HFFc6 (cell line): ENCODE data around the gene DDHD1. TPM values are rescaled to one million over a fixed set of nuclear protein-coding genes. Genes with fewer than 3 reads are reported as not detected.

ENCODE experiments used
- DNase-seq: peaks from one replicate; pipeline ENCODE4 v3.0.0-alpha.2; 2018
- H3K27ac Mint-ChIP-seq: 2 replicates; pipeline ENCODE4 v1.8.0; 2020; ENCODE audit warnings: mild to moderate bottlenecking, mixed read lengths
- H3K27me3 Mint-ChIP-seq: 2 replicates; pipeline ENCODE4 v1.8.0; 2021; ENCODE audit warnings: mild to moderate bottlenecking, moderate library complexity, mixed read lengths; ENCODE audit not compliant: insufficient read depth
- H3K36me3 Mint-ChIP-seq: 2 replicates; pipeline ENCODE4 v1.8.0; 2021; ENCODE audit warnings: low read depth, mixed read lengths
- H3K4me1 Mint-ChIP-seq: 2 replicates; pipeline ENCODE4 v1.8.0; 2020; ENCODE audit warnings: low read depth, mixed read lengths
- H3K4me3 Mint-ChIP-seq: 2 replicates; pipeline ENCODE4 v1.8.0; 2020; ENCODE audit warnings: mild to moderate bottlenecking, moderate library complexity, mixed read lengths
- H3K9me3 Mint-ChIP-seq: 2 replicates; pipeline ENCODE4 v1.8.0; 2020; ENCODE audit warnings: mild to moderate bottlenecking, mixed read lengths
- CTCF ChIP-seq: fragments of 200-600 bp; sonication (generic); IDR thresholded peaks from 2 replicates; pipeline ENCODE4 v1.5.0; 2021; ENCODE audit warnings: antibody characterized with exemption, mild to moderate bottlenecking
- long read RNA-seq: library from polyadenylated mRNA; unstranded; transcript quantifications from one replicate; pipeline ENCODE4 v2.0.0, GENCODE V29; 2019
- total RNA-seq, 6 experiments: library from RNA; stranded (reverse); fragmentation: NEBNext Ultra II Directional; extraction: Animal tissue kit (Norgen Biotek cat#: 25700); gene quantifications; 2 replicates in 1 of 6; 3 replicates in 5 of 6; pipeline ENCODE4 v1.2.3, GENCODE V29; 2021

DDHD1 gene
- 10 to 100 TPM in 2 of 6 experiments, 1 to 10 TPM in 4; 9.1 to 10.7 (median 9.7) TPM for total RNA-seq
- long read RNA-seq, full-length matches to known transcripts, result 1 of 8 reads
- long read RNA-seq, partial matches to known transcripts, result 4 of 8 reads
- long read RNA-seq, other reads (novel, unspliced or antisense), result 3 of 8 reads

GRCh38 chr14:53152887-53153701 lies at the start of gene DDHD1:
TSS of gene DDHD1 (minus strand) at chr14:53153323. CDS start at chr14:53153098, 225 bp downstream.
- TF ChIP-seq CTCF, result no peak
- Mint-ChIP-seq H3K9me3 (no peaks in the 10 kb centered on the region), H3K36me3 (no peaks in the 10 kb centered on the region), H3K4me1 (peaks cover 37% of the 10 kb centered on the region), H3K4me3 (peak within 1 kb of the TSS; percentile 100), H3K27me3 (no peaks in the 10 kb centered on the region; the same call in 1 of the 2 replicates), H3K27ac (peak within 1 kb of the TSS; percentile 94)
- DNase-seq, result peak; percentile 29

GRCh38 chr14:53195949-53196348 lies 42.8 kb upstream of the DDHD1 start:
- no peak overlapping the region for H3K27ac Mint-ChIP-seq

GRCh38 chr14:53193193-53193592 lies 40.1 kb upstream of the DDHD1 start:
- peak; percentile 6 for DNase-seq
- no peaks in the 10 kb centered on the region for H3K36me3 Mint-ChIP-seq
- H3K9me3 Mint-ChIP-seq, result no peaks in the 10 kb centered on the region
- peaks cover 16% of the 10 kb centered on the region for H3K4me1 Mint-ChIP-seq
- no peak overlapping the region for H3K4me3 Mint-ChIP-seq
- TF ChIP-seq CTCF, result no peak
- no peak overlapping the region for H3K27ac Mint-ChIP-seq
- peaks cover 2% of the 10 kb centered on the region; the same call in 1 of the 2 replicates for H3K27me3 Mint-ChIP-seq

More at GRCh38 chr14:53195949-53196348, 42.8 kb upstream of the DDHD1 start:
- peaks cover 3% of the 10 kb centered on the region; the same call in 1 of the 2 replicates for H3K27me3 Mint-ChIP-seq
- no peak overlapping the region for H3K4me3 Mint-ChIP-seq
- H3K36me3 Mint-ChIP-seq, result no peaks in the 10 kb centered on the region
- peaks cover 16% of the 10 kb centered on the region for H3K4me1 Mint-ChIP-seq
- peaks cover 6% of the 10 kb centered on the region; the same call in 1 of the 2 replicates for H3K9me3 Mint-ChIP-seq
- no peak for TF ChIP-seq CTCF
- DNase-seq, result no peak

GRCh38 chr14:53192052-53192760 lies 39.1 kb upstream of the DDHD1 start:
- DNase-seq, result no peak
- no peak for TF ChIP-seq CTCF
- H3K36me3 Mint-ChIP-seq, result no peaks in the 10 kb centered on the region
- H3K4me3 Mint-ChIP-seq, result no peak overlapping the region
- H3K4me1 Mint-ChIP-seq, result peaks cover 16% of the 10 kb centered on the region
- peaks cover 8% of the 10 kb centered on the region for H3K27me3 Mint-ChIP-seq
- no peaks in the 10 kb centered on the region for H3K9me3 Mint-ChIP-seq
- H3K27ac Mint-ChIP-seq, result no peak overlapping the region

- Mint-ChIP-seq H3K4me1 (peaks cover 16% of the 10 kb centered on the region), H3K27me3 (peaks cover 9% of the 10 kb centered on the region), H3K4me3 (no peak overlapping the region), H3K36me3 (no peaks in the 10 kb centered on the region), H3K9me3 (no peaks in the 10 kb centered on the region), H3K27ac (no peak overlapping the region)
- DNase-seq, result no peak
- no peak for TF ChIP-seq CTCF
Measured at GRCh38 chr14:53190938-53191337, 37.8 kb upstream of the DDHD1 start.
